GM18508 (cell line): Measurements from ENCODE around the gene OR2A25.
"Not testable (repeated sequence)": the region's sequence is repeated elsewhere in the genome, so short reads cannot be mapped to it uniquely, and the experiment has no call there.

Experiments
- ATAC-seq: cut with Tn5 transposase; IDR thresholded peaks from one replicate; pipeline ENCODE4 v1.9.1; 2021; ENCODE audit warnings: moderate number of reproducible peaks; ENCODE audit not compliant: insufficient read depth, unreplicated experiment

Gene OR2A25

GRCh38 chr7:144069511-144069910 is at the start of gene OR2A25:
OR2A25 (plus strand) TSS chr7:144069811; CDS start chr7:144074220, 4,409 bp downstream.
- no peak for ATAC-seq

GRCh38 chr7:144020340-144020739 is 49.3 kb upstream of the OR2A25 start:
- ATAC-seq: no peak

GRCh38 chr7:144022169-144022568 is 47.4 kb upstream of the OR2A25 start:
- ATAC-seq: no peak

GRCh38 chr7:144023171-144023827 is 46.3 kb upstream of the OR2A25 start:
- no peak for ATAC-seq

GRCh38 chr7:144024213-144024612 is 45.4 kb upstream of the OR2A25 start:
- no peak for ATAC-seq

- ATAC-seq: no peak
Measured at GRCh38 chr7:144026203-144026883, 43.3 kb upstream of the OR2A25 start.

GRCh38 chr7:144027070-144027469 is 42.5 kb upstream of the OR2A25 start:
- ATAC-seq: no peak

- ATAC-seq: no peak
Measured at GRCh38 chr7:144027974-144028373, 41.6 kb upstream of the OR2A25 start.

GRCh38 chr7:144028547-144028946 is 41.1 kb upstream of the OR2A25 start:
- no peak for ATAC-seq

- ATAC-seq: no peak
Measured at GRCh38 chr7:144032516-144032915, 37.1 kb upstream of the OR2A25 start.

- no peak for ATAC-seq
Measured at GRCh38 chr7:144032985-144033709, 36.5 kb upstream of the OR2A25 start.

- ATAC-seq: no peak
Measured at GRCh38 chr7:144035385-144035784, 34.2 kb upstream of the OR2A25 start.

- ATAC-seq: no peak
Measured at GRCh38 chr7:144036302-144036885, 33.2 kb upstream of the OR2A25 start.

- no peak for ATAC-seq
Measured at GRCh38 chr7:144037414-144038035, 32.1 kb upstream of the OR2A25 start.

GRCh38 chr7:144038887-144039286 is 30.7 kb upstream of the OR2A25 start:
- ATAC-seq: no peak

- no peak for ATAC-seq
Measured at GRCh38 chr7:144048648-144049047, 21.0 kb upstream of the OR2A25 start, which contains the start of gene OR2A5. OR2A5 (plus strand) TSS chr7:144048948; CDS start chr7:144050402, 1,454 bp downstream.

- no peak for ATAC-seq
Measured at GRCh38 chr7:144049491-144049890, 20.1 kb upstream of the OR2A25 start.

- ATAC-seq: no peak
Measured at GRCh38 chr7:144050093-144050492, 19.5 kb upstream of the OR2A25 start.

- ATAC-seq: not testable (repeated sequence)
Measured at GRCh38 chr7:144050884-144051283, 18.7 kb upstream of the OR2A25 start.

- no peak for ATAC-seq
Measured at GRCh38 chr7:144057954-144058353, 11.7 kb upstream of the OR2A25 start.
